Caco-2 (cell line): Measurements from ENCODE around the gene BPIFA1. TPM values are rescaled to one million over a fixed set of nuclear protein-coding genes. Genes with fewer than 3 reads are reported as not detected.

ENCODE experiments used
- Bru-seq: library from RNA; stranded (reverse); fragments of 400-500 nt; gene quantifications from one replicate; lab custom pipeline; 2021; lab: Mats Ljungman, UMichigan
- BruChase-seq, 2 experiments: library from RNA; stranded (reverse); fragments of 400-500 nt; gene quantifications; one replicate each; lab custom pipeline; 2021; lab: Mats Ljungman, UMichigan
- BruUV-seq: library from RNA; stranded (reverse); fragments of 400-500 nt; replicated peaks from 2 replicates; lab custom pipeline; 2021; lab: Mats Ljungman, UMichigan
- CTCF ChIA-PET: fragments of 300-600 bp; sonication (Branson Sonifier 250); formaldehyde crosslinking; loops from one replicate; lab custom pipeline; 2022; ENCODE audit warnings: antibody characterized with exemption; lab: Charles Lee
- POLR2A ChIA-PET: fragments of 300-600 bp; sonication (Branson Sonifier 250); formaldehyde crosslinking; loops from one replicate; lab custom pipeline; 2022; ENCODE audit warnings: antibody characterized with exemption; lab: Charles Lee
- DNase-seq, 2 experiments: peaks; one replicate each; pipeline versions ENCODE4 v3.0.0 to v3.0.0-alpha.2; 2020 to 2022
- H3K27me3 ChIP-seq: replicated peaks from 2 replicates; pipeline ENCODE4 v1.6.0; 2011; ENCODE audit warnings: low read length; ENCODE audit not compliant: control insufficient read depth, insufficient read depth
- H3K36me3 ChIP-seq: 2 replicates; pipeline ENCODE4 v1.5.1; 2011; ENCODE audit warnings: low read length; ENCODE audit not compliant: control insufficient read depth, insufficient read depth
- H3K4me1 ChIP-seq: fragments of 250-450 bp; sonication (Bioruptor Pico); 2 replicates; pipeline ENCODE4 v1.5.1; 2020; ENCODE audit warnings: mild to moderate bottlenecking
- H3K4me3 ChIP-seq: 2 replicates; pipeline ENCODE4 v1.5.1; 2011; ENCODE audit warnings: low read depth, mild to moderate bottlenecking, control low read depth, low read length
- H3K9me3 ChIP-seq: fragments of 250-450 bp; sonication (Bioruptor Pico); 2 replicates; pipeline ENCODE4 v1.5.1; 2020; ENCODE audit warnings: mild to moderate bottlenecking, moderate library complexity
- H3K27ac Mint-ChIP-seq: one replicate; pipeline ENCODE4 v1.8.0; 2022; ENCODE audit warnings: mixed read lengths; ENCODE audit not compliant: unreplicated experiment
- H3K27me3 Mint-ChIP-seq: one replicate; pipeline ENCODE4 v1.8.0; 2022; ENCODE audit warnings: mixed read lengths; ENCODE audit not compliant: insufficient read depth, unreplicated experiment
- H3K36me3 Mint-ChIP-seq: one replicate; pipeline ENCODE4 v1.8.0; 2022; ENCODE audit warnings: mild to moderate bottlenecking, mixed read lengths; ENCODE audit not compliant: insufficient read depth, unreplicated experiment
- H3K4me1 Mint-ChIP-seq: one replicate; pipeline ENCODE4 v1.8.0; 2022; ENCODE audit warnings: low read depth, mixed read lengths; ENCODE audit not compliant: unreplicated experiment
- H3K4me3 Mint-ChIP-seq: one replicate; pipeline ENCODE4 v1.8.0; 2022; ENCODE audit warnings: mild to moderate bottlenecking, moderate library complexity, mixed read lengths; ENCODE audit not compliant: unreplicated experiment
- H3K9me3 Mint-ChIP-seq: one replicate; pipeline ENCODE4 v1.8.0; 2022; ENCODE audit warnings: mixed read lengths; ENCODE audit not compliant: unreplicated experiment
- intact Hi-C: fragments of 100-400 bp; cut with micrococcal nuclease; formaldehyde crosslinking; loops from one replicate; pipeline ENCODE4 v1.10.0; 2022; ENCODE audit not compliant: unreplicated experiment
- long read RNA-seq: library from polyadenylated mRNA; stranded (forward); transcript quantifications from one replicate; pipeline ENCODE4 v2.0.0, GENCODE V29; 2022
- total RNA-seq: library from RNA; stranded (reverse); gene quantifications from 2 replicates; pipeline ENCODE4 v1.2.3, GENCODE V29; 2022
- TF ChIP-seq, protein P1 (sequence below), 2 experiments: fragments of 200-600 bp in 1 of 2; IDR thresholded peaks; 1 replicate in 1 of 2; 2 replicates in 1 of 2; pipeline versions ENCODE4 v1.5.1 to v1.8.0; 2011 to 2022; ENCODE audit warnings: antibody characterized with exemption in 1 of 2, control low read depth in 1 of 2, inconsistent platforms in 1 of 2, low read depth in 1 of 2, low read length in 1 of 2, mild to moderate bottlenecking in 1 of 2, moderate library complexity in 1 of 2; ENCODE audit not compliant: insufficient read depth in 1 of 2, severe bottlenecking in 1 of 2, unreplicated experiment in 1 of 2

BPIFA1 gene
- total RNA-seq (not detected in 2 replicates), Bru-seq, nascent RNA (not detected), BruChase-seq, experiment 1, labeled RNA remaining after a 2-hour chase (not detected), BruChase-seq, experiment 2, labeled RNA remaining after a 6-hour chase (not detected)
- long read RNA-seq = 0 reads

DNA sequence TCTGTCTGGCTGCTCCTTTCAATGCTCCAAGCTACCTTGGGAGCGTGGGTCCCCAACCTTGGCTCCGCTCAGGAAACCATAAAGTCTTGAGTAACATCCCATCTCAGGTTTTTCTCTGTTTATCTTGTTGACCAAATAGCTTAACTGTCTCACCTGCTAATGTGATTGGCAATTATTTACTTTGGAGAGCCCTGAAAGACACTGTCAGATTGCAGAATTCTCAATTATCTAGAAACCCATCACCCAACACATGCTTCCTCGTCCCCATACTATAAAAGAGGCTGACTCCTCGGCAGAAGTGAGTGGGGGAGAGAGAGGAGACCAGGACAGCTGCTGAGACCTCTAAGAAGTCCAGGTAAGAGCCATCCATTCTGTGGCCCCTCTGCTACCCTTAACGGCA lies at the start of gene BPIFA1:
BPIFA1 (plus strand) TSS at position 301 of the 400 bp plus-strand sequence. CDS start 1,716 bp downstream, outside the sequence.
- ChIA-PET CTCF (no interaction called here), POLR2A (no interaction called here)
- peaks cover 3% of the 10 kb centered on the region for H3K27me3 ChIP-seq
- H3K9me3 Mint-ChIP-seq = no peaks in the 10 kb centered on the region
- H3K27ac Mint-ChIP-seq = no peak within 1 kb of the TSS
- BruUV-seq = no TSS peak
- no peaks in the 10 kb centered on the region for H3K9me3 ChIP-seq
- no peaks in the 10 kb centered on the region for H3K36me3 ChIP-seq
- H3K4me3 ChIP-seq = no peak within 1 kb of the TSS
- no peak within 1 kb of the TSS for H3K4me3 Mint-ChIP-seq
- H3K4me1 Mint-ChIP-seq = no peaks in the 10 kb centered on the region
- no peaks in the 10 kb centered on the region for H3K36me3 Mint-ChIP-seq
- TF ChIP-seq, protein P1, sequence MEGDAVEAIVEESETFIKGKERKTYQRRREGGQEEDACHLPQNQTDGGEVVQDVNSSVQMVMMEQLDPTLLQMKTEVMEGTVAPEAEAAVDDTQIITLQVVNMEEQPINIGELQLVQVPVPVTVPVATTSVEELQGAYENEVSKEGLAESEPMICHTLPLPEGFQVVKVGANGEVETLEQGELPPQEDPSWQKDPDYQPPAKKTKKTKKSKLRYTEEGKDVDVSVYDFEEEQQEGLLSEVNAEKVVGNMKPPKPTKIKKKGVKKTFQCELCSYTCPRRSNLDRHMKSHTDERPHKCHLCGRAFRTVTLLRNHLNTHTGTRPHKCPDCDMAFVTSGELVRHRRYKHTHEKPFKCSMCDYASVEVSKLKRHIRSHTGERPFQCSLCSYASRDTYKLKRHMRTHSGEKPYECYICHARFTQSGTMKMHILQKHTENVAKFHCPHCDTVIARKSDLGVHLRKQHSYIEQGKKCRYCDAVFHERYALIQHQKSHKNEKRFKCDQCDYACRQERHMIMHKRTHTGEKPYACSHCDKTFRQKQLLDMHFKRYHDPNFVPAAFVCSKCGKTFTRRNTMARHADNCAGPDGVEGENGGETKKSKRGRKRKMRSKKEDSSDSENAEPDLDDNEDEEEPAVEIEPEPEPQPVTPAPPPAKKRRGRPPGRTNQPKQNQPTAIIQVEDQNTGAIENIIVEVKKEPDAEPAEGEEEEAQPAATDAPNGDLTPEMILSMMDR (IDR thresholded peaks at IDR 0.05; ENCODE audit: insufficient read depth in 1 of 2, low read depth in 1 of 2, low read length in 1 of 2, severe bottlenecking in 1 of 2, unreplicated experiment in 1 of 2) = no peak
- no peaks in the 10 kb centered on the region for H3K4me1 ChIP-seq
- peaks cover 31% of the 10 kb centered on the region for H3K27me3 Mint-ChIP-seq
- intact Hi-C loops = no loop called here
- DNase-seq = peak in 1 of 2 experiments; percentile 26

DNA sequence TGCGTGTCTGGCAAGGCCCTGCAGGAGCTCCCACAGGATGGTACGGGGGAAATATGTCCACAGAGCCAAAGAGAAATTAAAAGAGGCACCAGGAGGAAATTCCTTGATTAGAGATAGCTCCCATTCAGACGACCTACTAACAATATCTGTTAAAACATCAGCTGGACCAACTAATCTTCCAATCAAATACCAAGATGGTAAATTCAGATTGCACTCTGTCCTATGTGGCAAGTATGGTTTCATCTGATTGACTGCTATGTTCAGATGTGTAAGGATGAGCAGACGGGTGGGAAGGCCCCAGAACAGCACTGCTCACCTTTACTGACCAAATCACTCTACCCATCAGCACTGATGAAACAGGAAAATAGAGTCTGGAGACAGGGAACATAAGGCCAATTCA lies 48.3 kb upstream of the BPIFA1 start:
- intact Hi-C loops = no loop called here
- H3K4me3 ChIP-seq = no peak overlapping the region
- Mint-ChIP-seq H3K9me3 (peaks cover 12% of the 10 kb centered on the region), H3K4me1 (no peaks in the 10 kb centered on the region), H3K4me3 (no peak overlapping the region), H3K36me3 (peaks cover 5% of the 10 kb centered on the region), H3K27me3 (no peaks in the 10 kb centered on the region), H3K27ac (no peak overlapping the region)
- peaks cover 11% of the 10 kb centered on the region for H3K4me1 ChIP-seq
- no peaks in the 10 kb centered on the region for H3K36me3 ChIP-seq
- peaks cover 7% of the 10 kb centered on the region for H3K9me3 ChIP-seq
- BruUV-seq = no TSS peak
- TF ChIP-seq, protein P1 (IDR thresholded peaks at IDR 0.05; ENCODE audit: insufficient read depth in 1 of 2, low read depth in 1 of 2, low read length in 1 of 2, severe bottlenecking in 1 of 2, unreplicated experiment in 1 of 2) = no peak
- CTCF ChIA-PET = interaction anchor here (1.3 kb wide), 1 partner anchor 8 kb away, joined by 3 read pairs; no protein-coding TSS in a partner anchor
- DNase-seq = no peak
- no peaks in the 10 kb centered on the region for H3K27me3 ChIP-seq
- POLR2A ChIA-PET = no interaction called here

DNA sequence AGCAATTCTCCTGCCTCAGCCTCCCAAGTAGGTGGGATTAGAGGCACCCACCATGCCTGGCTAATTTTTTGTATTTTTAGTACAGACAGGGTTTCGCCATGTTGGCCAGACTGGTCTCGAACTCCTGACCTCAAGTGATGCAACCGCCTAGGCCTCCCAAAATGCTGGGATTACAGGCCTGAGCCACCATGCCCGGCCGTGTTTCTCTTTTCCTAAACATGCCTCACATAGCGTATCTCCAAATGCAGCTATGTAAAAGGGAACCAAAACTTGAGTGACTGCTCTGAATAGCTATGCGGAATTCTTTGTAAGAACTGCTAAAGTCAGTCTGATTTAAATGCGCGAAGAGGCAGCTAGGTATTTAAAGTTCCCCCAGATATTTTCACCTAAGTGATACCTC lies 47.4 kb upstream of the BPIFA1 start:
- intact Hi-C loops = no loop called here
- Mint-ChIP-seq H3K4me3 (no peak overlapping the region), H3K9me3 (peaks cover 5% of the 10 kb centered on the region), H3K27me3 (no peaks in the 10 kb centered on the region), H3K4me1 (no peaks in the 10 kb centered on the region), H3K27ac (no peak overlapping the region), H3K36me3 (peaks cover 2% of the 10 kb centered on the region)
- DNase-seq = no peak
- Histone ChIP-seq H3K4me3 (no peak overlapping the region), H3K36me3 (no peaks in the 10 kb centered on the region), H3K9me3 (peaks cover 1% of the 10 kb centered on the region), H3K27me3 (no peaks in the 10 kb centered on the region), H3K4me1 (peaks cover 11% of the 10 kb centered on the region)
- TF ChIP-seq, protein P1 (IDR thresholded peaks at IDR 0.05; ENCODE audit: insufficient read depth in 1 of 2, low read depth in 1 of 2, low read length in 1 of 2, severe bottlenecking in 1 of 2, unreplicated experiment in 1 of 2) = no peak
- BruUV-seq = no TSS peak
- ChIA-PET POLR2A (interaction anchor here (0.6 kb wide), 1 partner anchor 21 kb away, joined by 3 read pairs; no protein-coding TSS in a partner anchor), CTCF (interaction anchor here (0.9 to 1.3 kb wide), 2 partner anchors 9 to 24 kb away, joined by 3 to 4 read pairs; no protein-coding TSS in a partner anchor)
